ENCODE measurements around the gene SLC51B. TPM values are rescaled to one million over a fixed set of nuclear protein-coding genes. Genes with fewer than 3 reads are reported as not detected.
A peak's percentile ranks its signal among the peaks of the same experiment; 100 is the strongest.
"Not testable (repeated sequence)": the region's sequence is repeated elsewhere in the genome, so short reads cannot be mapped to it uniquely, and the experiment has no call there.

SLC51B gene
- total RNA-seq, 3 donors from 2014 or later (not counting 1 experiment from before 2014, with no cell fraction given) = not detected

DNA sequence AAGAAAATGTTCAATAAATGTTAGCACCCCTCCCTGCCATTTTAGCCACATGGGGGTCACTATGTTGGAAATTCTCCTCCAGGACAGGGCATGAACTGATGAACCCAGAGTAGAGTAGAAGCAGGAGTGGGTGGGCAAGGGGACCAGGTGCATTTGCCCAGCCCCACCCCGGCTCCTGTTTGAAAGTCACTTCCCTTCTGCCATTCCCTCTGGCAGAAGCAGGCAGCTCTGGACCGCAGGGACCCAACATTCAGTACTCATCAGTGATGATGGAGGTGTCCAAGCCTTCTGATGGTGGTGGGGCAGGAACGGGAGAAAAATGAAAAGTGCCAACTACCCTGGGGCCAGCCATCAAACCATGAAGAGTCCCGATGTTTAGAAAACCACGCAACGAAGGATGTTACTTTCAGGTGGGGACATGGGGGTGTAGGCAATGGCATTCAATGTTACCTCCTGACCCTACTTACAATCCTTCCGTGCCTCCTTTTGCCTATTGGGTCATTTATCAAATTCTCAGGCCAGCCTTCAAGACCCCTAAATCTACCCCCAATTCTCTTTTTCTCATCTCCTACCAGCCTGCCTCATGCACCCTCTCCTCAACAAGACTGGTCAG is 52.6 kb downstream of the SLC51B start:
- ATAC-seq (no peak), DNase-seq (no peak)
- H3K36me3 Mint-ChIP-seq = no peaks in the 10 kb centered on the region
- H3K27ac Mint-ChIP-seq = peak overlapping the region in 1 of 2 donors; percentile 19
- intact Hi-C loops (cut with micrococcal nuclease) = no loop called here
- 91% methylated on average over 7 of the region's 7 CpGs for WGBS (ENCODE audit: insufficient coverage)
- Histone ChIP-seq H3K4me3 (ENCODE audit: low read length) (no peak overlapping the region), H3K27me3 (ENCODE audit: control insufficient read depth, insufficient read depth, low read length) (no peaks in the 10 kb centered on the region), H3K27ac (ENCODE audit: low read length) (no peak overlapping the region), H3K36me3 (ENCODE audit: control insufficient read depth, insufficient read depth, low read length) (peaks cover 23% of the 10 kb centered on the region), H3K9me3 (ENCODE audit: control insufficient read depth, insufficient read depth, low read length) (no peaks in the 10 kb centered on the region), H3K4me1 (ENCODE audit: control insufficient read depth, insufficient read depth, low read length) (peaks cover 4% of the 10 kb centered on the region)
- H3K4me3 Mint-ChIP-seq = no peak overlapping the region
- peaks cover 9 to 18% of the 10 kb centered on the region in 2 donors for H3K4me1 Mint-ChIP-seq
- TF ChIP-seq, protein P1, sequence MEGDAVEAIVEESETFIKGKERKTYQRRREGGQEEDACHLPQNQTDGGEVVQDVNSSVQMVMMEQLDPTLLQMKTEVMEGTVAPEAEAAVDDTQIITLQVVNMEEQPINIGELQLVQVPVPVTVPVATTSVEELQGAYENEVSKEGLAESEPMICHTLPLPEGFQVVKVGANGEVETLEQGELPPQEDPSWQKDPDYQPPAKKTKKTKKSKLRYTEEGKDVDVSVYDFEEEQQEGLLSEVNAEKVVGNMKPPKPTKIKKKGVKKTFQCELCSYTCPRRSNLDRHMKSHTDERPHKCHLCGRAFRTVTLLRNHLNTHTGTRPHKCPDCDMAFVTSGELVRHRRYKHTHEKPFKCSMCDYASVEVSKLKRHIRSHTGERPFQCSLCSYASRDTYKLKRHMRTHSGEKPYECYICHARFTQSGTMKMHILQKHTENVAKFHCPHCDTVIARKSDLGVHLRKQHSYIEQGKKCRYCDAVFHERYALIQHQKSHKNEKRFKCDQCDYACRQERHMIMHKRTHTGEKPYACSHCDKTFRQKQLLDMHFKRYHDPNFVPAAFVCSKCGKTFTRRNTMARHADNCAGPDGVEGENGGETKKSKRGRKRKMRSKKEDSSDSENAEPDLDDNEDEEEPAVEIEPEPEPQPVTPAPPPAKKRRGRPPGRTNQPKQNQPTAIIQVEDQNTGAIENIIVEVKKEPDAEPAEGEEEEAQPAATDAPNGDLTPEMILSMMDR (IDR thresholded peaks at IDR 0.05) = no peak
- H3K27me3 Mint-ChIP-seq (ENCODE audit: low read depth in 2 of 2) = no peaks in the 10 kb centered on the region
- H3K9me3 Mint-ChIP-seq = no peaks in the 10 kb centered on the region

DNA sequence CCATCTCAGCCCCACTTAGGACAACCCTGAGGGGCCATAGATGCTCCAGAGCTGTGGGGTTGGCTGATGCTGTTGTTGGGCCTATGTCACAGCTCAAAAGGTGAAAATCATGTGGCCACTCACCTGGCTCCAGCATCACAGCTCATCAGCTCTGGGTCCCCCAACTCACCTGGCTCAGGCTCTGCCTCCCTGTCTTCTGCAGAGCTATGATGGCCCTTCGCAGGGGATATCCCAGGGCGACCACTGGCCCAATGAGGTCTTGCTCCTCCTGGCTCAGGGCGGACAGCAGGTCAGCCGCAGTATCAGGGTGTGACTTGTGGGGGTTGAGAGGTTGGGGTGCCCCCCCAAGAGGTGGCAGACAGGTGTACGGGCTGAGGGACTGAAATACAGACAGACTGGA is 54.1 kb downstream of the SLC51B start:
- Histone ChIP-seq H3K4me3 (ENCODE audit: low read length) (no peak overlapping the region), H3K27me3 (ENCODE audit: control insufficient read depth, insufficient read depth, low read length) (no peaks in the 10 kb centered on the region), H3K9me3 (ENCODE audit: control insufficient read depth, insufficient read depth, low read length) (no peaks in the 10 kb centered on the region), H3K27ac (ENCODE audit: low read length) (no peak overlapping the region), H3K36me3 (ENCODE audit: control insufficient read depth, insufficient read depth, low read length) (peaks cover 23% of the 10 kb centered on the region), H3K4me1 (ENCODE audit: control insufficient read depth, insufficient read depth, low read length) (peaks cover 4% of the 10 kb centered on the region)
- H3K27ac Mint-ChIP-seq = no peak overlapping the region
- WGBS (ENCODE audit: insufficient coverage) = 97% methylated on average over 5 of the region's 5 CpGs
- TF ChIP-seq, protein P1 (IDR thresholded peaks at IDR 0.05) = no peak
- intact Hi-C loops (cut with micrococcal nuclease) = no loop called here
- H3K9me3 Mint-ChIP-seq = no peaks in the 10 kb centered on the region
- no peaks in the 10 kb centered on the region for H3K36me3 Mint-ChIP-seq
- ATAC-seq (no peak), DNase-seq (no peak)
- no peaks in the 10 kb centered on the region for H3K27me3 Mint-ChIP-seq (ENCODE audit: low read depth in 2 of 2)
- H3K4me1 Mint-ChIP-seq = peaks cover 9 to 22% of the 10 kb centered on the region in 2 donors
- no peak overlapping the region for H3K4me3 Mint-ChIP-seq

DNA sequence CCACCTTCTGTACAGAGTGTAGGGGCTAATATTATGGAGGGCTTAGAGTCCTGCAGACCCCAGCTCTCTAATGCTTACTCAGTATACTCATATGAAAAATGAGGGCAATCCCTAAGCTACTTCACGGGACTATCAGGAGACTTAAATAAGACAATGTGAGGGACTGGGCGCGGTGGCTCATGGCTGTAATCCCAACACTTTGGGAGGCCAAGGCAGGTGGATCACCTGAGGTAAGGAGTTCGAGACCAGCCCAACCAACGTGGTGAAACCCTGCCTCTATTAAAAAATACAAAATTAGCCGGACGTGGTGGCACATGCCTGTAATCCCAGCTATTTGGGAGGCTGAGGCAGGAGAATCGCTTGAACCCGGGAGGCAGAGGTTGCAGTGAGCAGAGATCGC is 54.6 kb downstream of the SLC51B start:
- H3K36me3 Mint-ChIP-seq; H3K4me3 ChIP-seq (ENCODE audit: low read length); H3K4me1 ChIP-seq (ENCODE audit: control insufficient read depth, insufficient read depth, low read length); H3K4me3 Mint-ChIP-seq; H3K27me3 Mint-ChIP-seq (ENCODE audit: low read depth in 2 of 2); intact Hi-C loops (cut with micrococcal nuclease); H3K27me3 ChIP-seq (ENCODE audit: control insufficient read depth, insufficient read depth, low read length); DNase-seq; H3K9me3 Mint-ChIP-seq; H3K9me3 ChIP-seq (ENCODE audit: control insufficient read depth, insufficient read depth, low read length); H3K27ac Mint-ChIP-seq; ATAC-seq; H3K27ac ChIP-seq (ENCODE audit: low read length): not testable (repeated sequence)
- H3K36me3 ChIP-seq (ENCODE audit: control insufficient read depth, insufficient read depth, low read length) = peaks cover 23% of the 10 kb centered on the region
- WGBS (ENCODE audit: insufficient coverage) = 97% methylated on average over 10 of the region's 10 CpGs
- H3K4me1 Mint-ChIP-seq = peaks cover 9 to 22% of the 10 kb centered on the region in 2 donors

DNA sequence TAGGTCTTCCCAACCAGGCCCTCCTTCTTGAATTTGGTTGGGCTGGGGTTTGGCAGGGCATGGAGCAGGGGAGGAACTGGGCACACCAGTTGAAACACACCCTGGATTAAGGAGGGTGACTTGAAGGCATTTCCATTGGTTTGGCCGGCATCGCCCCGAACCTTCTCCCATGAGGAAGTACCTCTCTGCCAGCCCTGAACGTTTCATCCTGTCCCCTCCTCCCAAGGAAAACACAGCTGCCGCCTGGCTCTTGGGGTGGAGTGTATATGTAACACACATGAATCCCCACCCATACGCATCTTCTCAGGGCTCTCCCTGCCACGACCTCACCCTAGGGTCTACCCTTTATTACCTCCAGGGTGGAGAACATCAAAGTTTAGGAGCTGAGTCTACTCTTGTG is 55.3 kb downstream of the SLC51B start:
- DNase-seq = no peak
- Mint-ChIP-seq H3K4me1 (peaks cover 9 to 22% of the 10 kb centered on the region in 2 donors), H3K4me3 (no peak overlapping the region), H3K27me3 (ENCODE audit: low read depth in 2 of 2) (no peaks in the 10 kb centered on the region), H3K27ac (no peak overlapping the region), H3K36me3 (no peaks in the 10 kb centered on the region), H3K9me3 (no peaks in the 10 kb centered on the region)
- peaks cover 4% of the 10 kb centered on the region for H3K4me1 ChIP-seq (ENCODE audit: control insufficient read depth, insufficient read depth, low read length)
- H3K9me3 ChIP-seq (ENCODE audit: control insufficient read depth, insufficient read depth, low read length) = no peaks in the 10 kb centered on the region
- no peaks in the 10 kb centered on the region for H3K27me3 ChIP-seq (ENCODE audit: control insufficient read depth, insufficient read depth, low read length)
- no peak overlapping the region for H3K27ac ChIP-seq (ENCODE audit: low read length)
- 100% methylated on average over 4 of the region's 7 CpGs for WGBS (ENCODE audit: insufficient coverage)
- TF ChIP-seq, protein P1 (IDR thresholded peaks at IDR 0.05) = no peak
- peaks cover 27% of the 10 kb centered on the region for H3K36me3 ChIP-seq (ENCODE audit: control insufficient read depth, insufficient read depth, low read length)
- no peak overlapping the region for H3K4me3 ChIP-seq (ENCODE audit: low read length)
- ATAC-seq = no peak
- intact Hi-C loops (cut with micrococcal nuclease) = no loop called here

Data from natural killer cell (primary cell).